PFSK-1 (cell line): Measurements from ENCODE around the gene DNM3.

Experiments used
- FOXP2 ChIP-seq: optimal IDR thresholded peaks from 2 replicates; pipeline ENCODE3; 2011; ENCODE audit warnings: borderline replicate concordance, control low read depth, inconsistent platforms; ENCODE audit not compliant: insufficient read depth; ENCODE audit errors: extremely low read length, extremely low read depth
- POLR2AphosphoS5 ChIP-seq: IDR thresholded peaks from 2 replicates; pipeline ENCODE4 v1.6.1; 2012; ENCODE audit warnings: low read depth, mild to moderate bottlenecking, control low read depth, low read length, moderate library complexity
- REST ChIP-seq, 2 experiments: IDR thresholded peaks; 2 replicates each; pipeline versions ENCODE4 v1.6.1 to v1.8.0; 2011 to 2012; ENCODE audit warnings: low read depth in 2 of 2, low read length in 2 of 2, control low read depth in 1 of 2, inconsistent platforms in 1 of 2, mild to moderate bottlenecking in 1 of 2, moderate library complexity in 1 of 2; ENCODE audit not compliant: insufficient read depth in 1 of 2
- SIN3A ChIP-seq: IDR thresholded peaks from 2 replicates; pipeline ENCODE4 v1.6.1; 2012; ENCODE audit warnings: mild to moderate bottlenecking, low read length, moderate library complexity, borderline replicate concordance; ENCODE audit not compliant: insufficient read depth
- TAF1 ChIP-seq: IDR thresholded peaks from 2 replicates; pipeline ENCODE4 v1.6.1; 2012; ENCODE audit warnings: low read length, control low read depth, borderline replicate concordance; ENCODE audit not compliant: insufficient read depth

DNA sequence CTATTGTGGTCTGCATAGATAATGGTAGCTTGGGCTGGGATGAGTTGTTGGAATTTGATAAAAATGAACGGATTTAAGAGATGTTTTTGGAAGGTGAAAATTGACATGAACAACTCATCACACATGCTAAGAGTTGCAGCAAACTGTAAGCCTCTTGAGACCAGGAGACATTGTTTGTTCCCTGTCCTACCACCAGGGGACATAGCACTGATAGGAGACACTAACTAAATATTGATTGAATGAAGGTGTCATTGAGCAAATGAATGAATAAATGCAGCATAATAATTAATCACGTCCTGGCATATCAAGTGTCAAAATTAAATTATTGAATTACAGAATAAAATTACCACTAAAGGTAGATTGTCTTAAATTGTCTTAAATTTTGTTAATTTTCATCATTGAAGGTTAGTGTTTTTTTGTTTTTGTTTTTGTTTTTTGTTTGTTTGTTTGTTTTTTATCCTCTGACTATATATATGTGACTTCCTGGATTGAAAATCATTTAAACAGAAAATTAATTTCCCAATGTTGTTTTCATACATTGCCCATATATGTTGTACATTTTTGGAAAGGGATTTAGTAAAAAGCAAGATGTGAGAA lies 293.9 kb downstream of the DNM3 start:
- TF ChIP-seq SIN3A: no peak
- no peak for TF ChIP-seq TAF1
- no peak for TF ChIP-seq REST (IDR thresholded peaks at IDR 0.05; ENCODE audit: insufficient read depth in 1 of 2, low read depth in 2 of 2, low read length in 2 of 2)
- no peak for TF ChIP-seq POLR2AphosphoS5
- TF ChIP-seq FOXP2: no peak
